ENCODE measurements around the gene NCBP2L.

GRCh38 chrX:107748506-107748905 is 29.0 kb upstream of the NCBP2L start:
- TF ChIP-seq CTCF (IDR thresholded peaks at IDR 0.05) = no peak
- no peak for TF ChIP-seq POLR2A (IDR thresholded peaks at IDR 0.05)

Measured in heart left ventricle (tissue), 13 donors.